UCSD-AML1 (cell line): ENCODE data around the gene SLC39A8.
"Not testable (repeated sequence)": the region's sequence is repeated elsewhere in the genome, so short reads cannot be mapped to it uniquely, and the experiment has no call there.

Experiments used
- DNase-seq: peaks from one replicate; lab custom pipeline; 2025; ENCODE audit not compliant: unreplicated experiment; lab: John Stamatoyannopoulos, UW

SLC39A8 gene

GRCh38 chr4:102301167-102301566 lies 44.1 kb downstream of the SLC39A8 start:
- DNase-seq: no peak

- DNase-seq: peak; percentile 17
Measured at GRCh38 chr4:102299354-102300107, 45.8 kb downstream of the SLC39A8 start.

- peak; percentile 20 for DNase-seq
Measured at GRCh38 chr4:102298716-102299115, 46.6 kb downstream of the SLC39A8 start.

GRCh38 chr4:102295153-102295862 lies 50.0 kb downstream of the SLC39A8 start:
- DNase-seq: no peak

GRCh38 chr4:102288497-102288896 lies 56.8 kb downstream of the SLC39A8 start:
- no peak for DNase-seq

- DNase-seq: no peak
Measured at GRCh38 chr4:102285831-102286230, 59.5 kb downstream of the SLC39A8 start.

- no peak for DNase-seq
Measured at GRCh38 chr4:102281171-102281839, 64.0 kb downstream of the SLC39A8 start.

GRCh38 chr4:102273317-102273716 lies 72.0 kb downstream of the SLC39A8 start:
- DNase-seq: not testable (repeated sequence)

GRCh38 chr4:102272318-102272717 lies 73.0 kb downstream of the SLC39A8 start:
- no peak for DNase-seq

GRCh38 chr4:102268355-102268754 lies 76.9 kb downstream of the SLC39A8 start:
- DNase-seq: no peak

- no peak for DNase-seq
Measured at GRCh38 chr4:102263024-102263787, 82.1 kb downstream of the SLC39A8 start.

GRCh38 chr4:102259702-102260101 lies 85.6 kb downstream of the SLC39A8 start:
- DNase-seq: no peak

- no peak for DNase-seq
Measured at GRCh38 chr4:102259081-102259480, 86.2 kb downstream of the SLC39A8 start.

GRCh38 chr4:102256321-102256720 lies 89.0 kb downstream of the SLC39A8 start:
- DNase-seq: no peak

- DNase-seq: no peak
Measured at GRCh38 chr4:102253860-102254259, 91.4 kb downstream of the SLC39A8 start.

GRCh38 chr4:102252171-102252570 lies 93.1 kb downstream of the SLC39A8 start:
- DNase-seq: no peak

GRCh38 chr4:102250341-102250740 lies 94.9 kb downstream of the SLC39A8 start:
- no peak for DNase-seq

GRCh38 chr4:102247041-102247440 lies 98.2 kb downstream of the SLC39A8 start:
- no peak for DNase-seq

- no peak for DNase-seq
Measured at GRCh38 chr4:102246416-102246815, 98.9 kb downstream of the SLC39A8 start.

- DNase-seq: no peak
Measured at GRCh38 chr4:102244878-102245535, 100.3 kb downstream of the SLC39A8 start.

GRCh38 chr4:102243296-102243695 lies 102.0 kb downstream of the SLC39A8 start:
- not testable (repeated sequence) for DNase-seq
